Measurements from ENCODE around the gene NAP1L1. TPM values are rescaled to one million over a fixed set of nuclear protein-coding genes. Genes with fewer than 3 reads are reported as not detected.

NAP1L1 gene
- total RNA-seq, 1 donor = 203 TPM

- Histone ChIP-seq H3K4me3 (ENCODE audit: insufficient read depth, low read length) (no peak overlapping the region), H3K27ac (ENCODE audit: low read depth, low read length) (no peak overlapping the region), H4K20me1 (ENCODE audit: insufficient read depth, low read length) (no peaks in the 10 kb centered on the region), H3K79me2 (ENCODE audit: insufficient read depth, low read length) (no peaks in the 10 kb centered on the region), H3K4me1 (ENCODE audit: insufficient read depth, low read length) (no peaks in the 10 kb centered on the region), H3K4me2 (ENCODE audit: insufficient read depth, low read length) (no peak overlapping the region), H3K36me3 (ENCODE audit: insufficient read depth, low read length) (no peaks in the 10 kb centered on the region), H3K9me3 (ENCODE audit: low read depth, low read length) (no peaks in the 10 kb centered on the region), H3K27me3 (ENCODE audit: insufficient read depth, low read length) (no peaks in the 10 kb centered on the region), H2AFZ (ENCODE audit: low read length) (no peak overlapping the region)
- DNase-seq (ENCODE audit: insufficient read length, low spot score, missing footprints) = no peak
- TF ChIP-seq, protein P1, sequence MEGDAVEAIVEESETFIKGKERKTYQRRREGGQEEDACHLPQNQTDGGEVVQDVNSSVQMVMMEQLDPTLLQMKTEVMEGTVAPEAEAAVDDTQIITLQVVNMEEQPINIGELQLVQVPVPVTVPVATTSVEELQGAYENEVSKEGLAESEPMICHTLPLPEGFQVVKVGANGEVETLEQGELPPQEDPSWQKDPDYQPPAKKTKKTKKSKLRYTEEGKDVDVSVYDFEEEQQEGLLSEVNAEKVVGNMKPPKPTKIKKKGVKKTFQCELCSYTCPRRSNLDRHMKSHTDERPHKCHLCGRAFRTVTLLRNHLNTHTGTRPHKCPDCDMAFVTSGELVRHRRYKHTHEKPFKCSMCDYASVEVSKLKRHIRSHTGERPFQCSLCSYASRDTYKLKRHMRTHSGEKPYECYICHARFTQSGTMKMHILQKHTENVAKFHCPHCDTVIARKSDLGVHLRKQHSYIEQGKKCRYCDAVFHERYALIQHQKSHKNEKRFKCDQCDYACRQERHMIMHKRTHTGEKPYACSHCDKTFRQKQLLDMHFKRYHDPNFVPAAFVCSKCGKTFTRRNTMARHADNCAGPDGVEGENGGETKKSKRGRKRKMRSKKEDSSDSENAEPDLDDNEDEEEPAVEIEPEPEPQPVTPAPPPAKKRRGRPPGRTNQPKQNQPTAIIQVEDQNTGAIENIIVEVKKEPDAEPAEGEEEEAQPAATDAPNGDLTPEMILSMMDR (IDR thresholded peaks at IDR 0.05; ENCODE audit: extremely low read depth, low read depth, low read length) = no peak
Measured at GRCh38 chr12:76094754-76095153, 10.3 kb upstream of the NAP1L1 start.

DNA sequence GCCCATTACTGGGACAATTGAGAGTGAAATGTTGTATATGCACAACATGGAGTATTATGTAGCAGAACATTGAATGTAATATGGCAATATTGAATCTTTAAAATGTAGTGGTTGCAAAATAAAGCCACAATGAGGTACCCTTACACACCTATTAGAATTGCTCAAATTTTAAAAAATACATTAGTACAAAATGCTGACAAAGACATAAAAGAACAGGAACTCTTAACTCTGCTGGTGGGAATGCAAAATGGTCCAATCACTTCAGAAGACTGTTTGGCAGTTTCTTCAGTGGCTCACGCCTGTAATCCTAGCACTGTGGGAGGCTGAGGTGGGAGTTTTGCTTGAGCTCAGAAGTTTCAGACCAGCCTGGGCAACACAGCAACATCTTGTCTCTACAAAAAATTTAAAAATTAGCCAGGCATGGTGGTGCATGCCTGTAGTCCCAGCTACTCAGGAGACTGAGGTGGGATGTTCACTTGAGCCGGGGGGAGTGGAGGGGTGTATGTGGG lies 6.8 kb upstream of the NAP1L1 start:
- Histone ChIP-seq H3K9me3 (ENCODE audit: low read depth, low read length) (no peaks in the 10 kb centered on the region), H4K20me1 (ENCODE audit: insufficient read depth, low read length) (no peaks in the 10 kb centered on the region), H3K4me2 (ENCODE audit: insufficient read depth, low read length) (no peak overlapping the region), H3K4me1 (ENCODE audit: insufficient read depth, low read length) (peaks cover under 1% of the 10 kb centered on the region), H3K27ac (ENCODE audit: low read depth, low read length) (no peak overlapping the region), H3K36me3 (ENCODE audit: insufficient read depth, low read length) (no peaks in the 10 kb centered on the region), H3K79me2 (ENCODE audit: insufficient read depth, low read length) (no peaks in the 10 kb centered on the region), H2AFZ (ENCODE audit: low read length) (no peak overlapping the region), H3K4me3 (ENCODE audit: insufficient read depth, low read length) (no peak overlapping the region), H3K27me3 (ENCODE audit: insufficient read depth, low read length) (no peaks in the 10 kb centered on the region)
- DNase-seq (ENCODE audit: insufficient read length, low spot score, missing footprints) = no peak
- TF ChIP-seq, protein P1 (IDR thresholded peaks at IDR 0.05; ENCODE audit: extremely low read depth, low read depth, low read length) = no peak

DNA sequence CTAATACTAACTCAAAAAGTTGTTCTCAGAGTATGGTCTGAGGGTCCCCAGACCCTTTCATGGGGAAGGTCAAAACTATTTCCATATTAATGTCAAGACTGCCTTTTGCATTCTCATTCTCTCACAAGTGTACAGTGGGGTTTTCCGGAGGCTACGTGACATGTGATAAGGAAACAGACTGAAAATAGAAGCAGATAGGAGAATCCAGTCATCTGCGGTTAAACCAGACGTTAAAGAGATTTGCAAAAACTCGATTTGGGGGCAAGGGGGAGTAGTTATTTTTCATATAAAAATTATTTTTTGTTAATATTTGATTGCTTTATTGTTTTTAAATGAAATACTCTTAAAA lies 1.0 kb upstream of the NAP1L1 start:
- no peaks in the 10 kb centered on the region for H3K36me3 ChIP-seq (ENCODE audit: insufficient read depth, low read length)
- H3K9me3 ChIP-seq (ENCODE audit: low read depth, low read length) = no peaks in the 10 kb centered on the region
- no peaks in the 10 kb centered on the region for H3K27me3 ChIP-seq (ENCODE audit: insufficient read depth, low read length)
- TF ChIP-seq, protein P1 (IDR thresholded peaks at IDR 0.05; ENCODE audit: extremely low read depth, low read depth, low read length) = no peak
- DNase-seq (ENCODE audit: insufficient read length, low spot score, missing footprints) = peak; percentile 62
- peaks cover 16% of the 10 kb centered on the region for H3K4me1 ChIP-seq (ENCODE audit: insufficient read depth, low read length)
- H3K79me2 ChIP-seq (ENCODE audit: insufficient read depth, low read length) = peaks cover 39% of the 10 kb centered on the region
- peaks cover 29% of the 10 kb centered on the region for H4K20me1 ChIP-seq (ENCODE audit: insufficient read depth, low read length)
- peak overlapping the region; percentile 92 for H3K4me3 ChIP-seq (ENCODE audit: insufficient read depth, low read length)
- peak overlapping the region; percentile 85 for H3K4me2 ChIP-seq (ENCODE audit: insufficient read depth, low read length)
- H2AFZ ChIP-seq (ENCODE audit: low read length) = peak overlapping the region; percentile 88
- peak overlapping the region; percentile 93 for H3K27ac ChIP-seq (ENCODE audit: low read depth, low read length)

GRCh38 chr12:76084863-76085519 lies 506 bp upstream of the NAP1L1 start:
- H3K27me3 ChIP-seq (ENCODE audit: insufficient read depth, low read length) = no peaks in the 10 kb centered on the region
- no peaks in the 10 kb centered on the region for H3K9me3 ChIP-seq (ENCODE audit: low read depth, low read length)
- TF ChIP-seq, protein P1 (IDR thresholded peaks at IDR 0.05; ENCODE audit: extremely low read depth, low read depth, low read length) = peak; percentile 35
- peaks cover 44% of the 10 kb centered on the region for H3K79me2 ChIP-seq (ENCODE audit: insufficient read depth, low read length)
- H3K4me2 ChIP-seq (ENCODE audit: insufficient read depth, low read length) = peak overlapping the region; percentile 85
- H3K4me1 ChIP-seq (ENCODE audit: insufficient read depth, low read length) = peaks cover 16% of the 10 kb centered on the region
- H3K27ac ChIP-seq (ENCODE audit: low read depth, low read length) = peak overlapping the region; percentile 93
- peak overlapping the region; percentile 88 for H2AFZ ChIP-seq (ENCODE audit: low read length)
- peaks cover 1% of the 10 kb centered on the region for H3K36me3 ChIP-seq (ENCODE audit: insufficient read depth, low read length)
- no peak for DNase-seq (ENCODE audit: insufficient read length, low spot score, missing footprints)
- H4K20me1 ChIP-seq (ENCODE audit: insufficient read depth, low read length) = peaks cover 34% of the 10 kb centered on the region
- H3K4me3 ChIP-seq (ENCODE audit: insufficient read depth, low read length) = peak overlapping the region; percentile 92

Measured in osteoblast (primary cell).